ENCODE measurements around the gene FYB1.

- no peak for TF ChIP-seq CTCF (conservative IDR thresholded peaks at IDR 0.05; ENCODE audit: low read length)
- no peak for TF ChIP-seq EZH2phosphoT487 (IDR thresholded peaks at IDR 0.05; ENCODE audit: borderline replicate concordance, low read depth, low read length)
Observed at GRCh38 chr5:39228596-39228995, 9.2 kb upstream of the FYB1 start.
